Choroid plexus epithelial cell (primary cell): ENCODE data around the gene AP1B1.
"Not testable (repeated sequence)": the region's sequence is repeated elsewhere in the genome, so short reads cannot be mapped to it uniquely, and the experiment has no call there.

Experiments
- DNase-seq: peaks from one replicate; pipeline ENCODE4 v3.0.0-alpha.2; 2010; ENCODE audit warnings: low read depth
- H3K4me3 ChIP-seq: 2 replicates; pipeline ENCODE4 v1.5.1; 2011; ENCODE audit warnings: low read depth, mild to moderate bottlenecking, control low read depth, low read length, moderate library complexity
- TF ChIP-seq, protein P1 (sequence below): conservative IDR thresholded peaks from 2 replicates; pipeline ENCODE4 v1.5.1; 2011; ENCODE audit warnings: low read depth, mild to moderate bottlenecking, control low read depth, inconsistent platforms, low read length, moderate library complexity

AP1B1 gene

DNA sequence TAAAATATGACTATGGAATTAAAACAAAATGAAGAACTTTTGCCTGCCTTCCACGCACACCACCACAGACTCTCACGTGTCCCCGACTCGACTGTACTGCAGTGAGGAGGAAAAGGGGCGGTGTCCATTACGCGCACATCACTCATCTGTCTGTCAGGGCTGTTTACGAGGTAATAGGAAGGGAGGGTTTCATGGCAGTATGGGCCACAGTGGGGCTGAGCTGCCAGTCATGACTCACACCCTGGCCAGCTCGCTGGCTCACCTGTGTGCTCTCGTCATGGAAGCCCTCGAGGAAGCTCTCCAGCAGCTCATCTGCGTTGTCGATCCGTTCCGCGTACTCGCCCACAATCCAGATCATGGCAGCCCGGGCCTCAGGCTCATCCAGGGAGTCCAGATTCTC lies 39.4 kb downstream of the AP1B1 start:
- no peak for DNase-seq
- TF ChIP-seq, protein P1, sequence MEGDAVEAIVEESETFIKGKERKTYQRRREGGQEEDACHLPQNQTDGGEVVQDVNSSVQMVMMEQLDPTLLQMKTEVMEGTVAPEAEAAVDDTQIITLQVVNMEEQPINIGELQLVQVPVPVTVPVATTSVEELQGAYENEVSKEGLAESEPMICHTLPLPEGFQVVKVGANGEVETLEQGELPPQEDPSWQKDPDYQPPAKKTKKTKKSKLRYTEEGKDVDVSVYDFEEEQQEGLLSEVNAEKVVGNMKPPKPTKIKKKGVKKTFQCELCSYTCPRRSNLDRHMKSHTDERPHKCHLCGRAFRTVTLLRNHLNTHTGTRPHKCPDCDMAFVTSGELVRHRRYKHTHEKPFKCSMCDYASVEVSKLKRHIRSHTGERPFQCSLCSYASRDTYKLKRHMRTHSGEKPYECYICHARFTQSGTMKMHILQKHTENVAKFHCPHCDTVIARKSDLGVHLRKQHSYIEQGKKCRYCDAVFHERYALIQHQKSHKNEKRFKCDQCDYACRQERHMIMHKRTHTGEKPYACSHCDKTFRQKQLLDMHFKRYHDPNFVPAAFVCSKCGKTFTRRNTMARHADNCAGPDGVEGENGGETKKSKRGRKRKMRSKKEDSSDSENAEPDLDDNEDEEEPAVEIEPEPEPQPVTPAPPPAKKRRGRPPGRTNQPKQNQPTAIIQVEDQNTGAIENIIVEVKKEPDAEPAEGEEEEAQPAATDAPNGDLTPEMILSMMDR = no peak

DNA sequence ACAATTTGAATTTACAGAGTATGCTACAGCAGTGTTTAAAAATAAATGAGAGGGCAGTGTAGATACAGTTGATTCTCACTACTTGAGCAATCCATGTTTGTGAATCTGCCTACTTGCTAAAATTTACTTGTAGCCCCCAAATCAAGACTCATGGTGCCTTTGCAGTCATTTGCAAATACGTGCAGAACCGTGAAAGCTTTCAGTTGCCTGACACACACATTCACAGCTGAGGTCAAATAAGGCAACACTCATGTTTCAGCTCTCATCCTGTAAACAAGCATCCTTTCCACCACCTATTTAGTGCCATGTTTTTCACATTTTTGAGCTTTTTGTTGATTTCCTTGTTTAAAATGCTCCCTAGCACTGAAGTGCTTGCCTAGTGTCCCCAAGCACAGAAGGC lies 40.3 kb downstream of the AP1B1 start:
- TF ChIP-seq, protein P1 = no peak
- no peak for DNase-seq

More for the DNA sequence above, 39.4 kb downstream of the AP1B1 start:
- no peak overlapping the region for H3K4me3 ChIP-seq

DNA sequence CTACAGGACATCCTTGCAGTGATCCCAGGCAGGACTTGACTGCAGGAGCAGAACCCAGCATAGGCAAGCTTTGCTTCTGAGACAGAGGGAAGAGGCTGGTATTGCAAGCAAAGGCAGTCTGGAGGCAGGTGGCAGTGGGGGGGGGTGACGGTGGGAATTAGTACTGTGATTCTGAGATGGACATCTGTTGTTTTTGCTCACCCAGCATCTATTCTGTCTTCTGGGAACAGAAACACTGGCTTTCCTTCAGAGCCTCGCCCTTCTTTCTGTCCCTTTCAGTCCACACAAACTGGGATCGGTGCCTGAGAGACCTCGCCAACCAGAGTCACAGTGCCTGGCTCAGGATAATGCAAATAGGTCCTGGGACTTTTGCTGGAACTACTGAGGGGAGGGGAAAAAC lies 41.7 kb downstream of the AP1B1 start:
- DNase-seq = no peak
- TF ChIP-seq, protein P1 = no peak
- H3K4me3 ChIP-seq = no peak overlapping the region

More for the DNA sequence above, 40.3 kb downstream of the AP1B1 start:
- H3K4me3 ChIP-seq = no peak overlapping the region

DNA sequence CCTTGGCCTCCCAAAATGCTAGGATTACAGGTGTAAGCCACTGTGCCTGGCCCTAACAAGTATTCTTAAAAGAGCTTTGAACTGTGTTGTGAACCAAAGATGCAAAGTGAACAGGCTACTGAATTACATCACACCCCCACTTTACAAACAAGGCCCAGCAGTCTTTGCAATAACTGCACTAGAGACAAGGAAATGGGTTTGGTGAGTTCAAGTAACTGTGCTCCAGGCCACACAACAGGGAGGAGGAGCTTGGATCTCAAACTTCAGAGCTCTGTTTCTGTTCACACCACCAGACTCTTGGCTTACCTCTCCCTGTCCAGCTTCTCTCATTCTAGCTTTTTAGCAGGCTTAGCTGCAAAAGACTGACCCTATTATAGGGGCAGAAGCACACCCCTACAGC lies 42.4 kb downstream of the AP1B1 start:
- DNase-seq = peak; percentile 77
- TF ChIP-seq, protein P1 = no peak
- H3K4me3 ChIP-seq = no peak overlapping the region

DNA sequence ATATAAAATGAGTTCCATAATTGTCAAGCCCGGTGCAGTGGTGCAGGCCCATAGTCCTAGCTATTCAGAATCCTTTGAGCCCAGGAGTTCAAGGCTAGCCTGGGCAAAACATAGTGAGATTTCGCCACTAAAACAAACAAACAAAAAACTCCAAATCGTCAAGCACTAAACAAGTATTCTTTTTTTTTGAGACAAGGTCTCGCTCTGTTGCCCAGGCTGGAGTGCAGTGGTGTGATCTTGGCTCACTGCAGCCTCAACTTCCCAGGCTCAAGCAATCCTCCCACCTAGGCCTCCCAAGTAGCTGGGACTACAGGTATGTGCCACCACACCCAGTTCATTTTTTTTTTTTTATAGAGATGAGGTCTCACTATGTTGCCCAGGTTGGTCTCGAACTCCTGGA lies 43.5 kb downstream of the AP1B1 start:
- not testable (repeated sequence) for DNase-seq, H3K4me3 ChIP-seq

DNA sequence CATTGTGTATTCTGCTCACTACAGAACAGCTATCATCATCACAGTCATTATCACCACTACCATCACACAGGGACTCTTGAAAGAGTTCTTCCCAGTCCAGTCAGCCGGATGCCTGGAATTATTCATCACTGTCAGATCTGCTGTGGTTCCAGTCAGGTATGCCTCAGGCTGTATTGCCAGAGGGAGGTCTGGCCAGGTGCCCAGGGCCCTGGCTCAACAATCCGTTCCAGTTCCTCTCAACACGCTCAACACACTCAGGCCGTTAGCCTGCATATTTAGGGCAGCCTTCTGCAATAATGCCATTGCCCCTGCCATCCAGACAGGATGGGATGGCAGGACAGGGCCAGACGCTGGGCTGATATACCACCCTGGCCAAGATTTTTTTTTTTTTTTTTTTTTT lies 44.2 kb downstream of the AP1B1 start:
- TF ChIP-seq, protein P1 = no peak
- H3K4me3 ChIP-seq = no peak overlapping the region
- DNase-seq = peak; percentile 98

DNA sequence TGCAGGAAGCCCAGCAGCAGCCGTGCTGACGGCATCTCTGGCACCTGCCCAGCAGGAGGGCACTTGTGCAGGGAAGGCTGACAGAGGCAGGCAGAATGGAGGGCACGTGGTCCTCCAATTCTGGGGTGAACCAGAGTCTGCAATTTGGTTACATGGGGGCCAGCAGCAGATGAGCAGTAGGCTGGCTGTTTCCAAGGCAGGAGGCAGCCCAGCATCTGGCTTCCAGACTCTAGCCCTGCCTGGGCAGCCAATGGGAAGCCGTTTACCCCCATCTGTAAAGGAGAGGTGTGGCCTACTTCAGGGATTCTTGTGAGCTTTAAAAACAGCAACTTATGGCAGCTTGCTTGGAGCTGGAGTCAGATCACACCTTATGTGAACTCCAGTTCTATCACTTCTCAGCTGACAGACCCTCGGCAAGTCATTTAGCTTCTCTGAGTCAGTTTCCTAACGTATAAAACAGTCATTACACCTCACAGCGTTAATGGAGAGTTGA lies 45.0 kb downstream of the AP1B1 start:
- H3K4me3 ChIP-seq = no peak overlapping the region
- TF ChIP-seq, protein P1 = no peak
- DNase-seq = peak; percentile 88
